Prostate gland (tissue), 2 donors: ENCODE results near the gene GNG4. TPM values are rescaled to one million over a fixed set of nuclear protein-coding genes. Genes with fewer than 3 reads are reported as not detected.

Source experiments
- DNase-seq: peaks from one replicate; pipeline ENCODE4 v3.0.0-alpha.2; 2019; ENCODE audit warnings: low spot score
- H3K27ac ChIP-seq, 2 donors: fragments of 200-600 bp; sonication (generic); 2 replicates each; pipeline ENCODE4 v1.5.1; 2017 to 2019
- H3K27me3 ChIP-seq: fragments of 200-600 bp; sonication (generic); replicated peaks from 2 replicates; pipeline ENCODE4 v1.5.1; 2019; ENCODE audit not compliant: insufficient read depth
- H3K36me3 ChIP-seq, 2 donors: fragments of 200-600 bp; sonication (generic); 1 replicate in 1 of 2; 2 replicates in 1 of 2; pipeline versions ENCODE4 v1.5.1 to v1.8.1; 2017 to 2019
- H3K4me1 ChIP-seq: fragments of 200-600 bp; sonication (generic); replicated peaks from 2 replicates; pipeline ENCODE4 v1.5.1; 2019
- H3K4me3 ChIP-seq, 2 donors: fragments of 200-600 bp; sonication (generic); 2 replicates each; pipeline ENCODE4 v1.5.1; 2017 to 2019
- H3K9me3 ChIP-seq: fragments of 200-600 bp; sonication (generic); 2 replicates; pipeline ENCODE4 v1.5.1; 2017
- POLR2A ChIP-seq: fragments of 450-650 bp; IDR thresholded peaks from one replicate; pipeline ENCODE4 v1.6.1; 2016; ENCODE audit warnings: antibody characterized with exemption, mild to moderate bottlenecking
- POLR2AphosphoS5 ChIP-seq: sonication (generic); formaldehyde crosslinking; IDR thresholded peaks from one replicate; pipeline ENCODE4 v1.6.1; 2017; ENCODE audit warnings: antibody characterized with exemption
- WGBS: methylation state at CpG from one replicate; pipeline ENCODE4 v1.1.5; 2018; 5-methylcytosine and 5-hydroxymethylcytosine counted together
- intact Hi-C: fragments of 100-400 bp; cut with DNase I; formaldehyde crosslinking; loops from one replicate; pipeline ENCODE4 v1.14.2; 2022
- total RNA-seq, 2 donors: library from RNA; depleted of rRNA; stranded (reverse); fragments of >200 nt; gene quantifications; one replicate each; pipeline ENCODE4 v1.1.0, GENCODE V29; 2016
- TF ChIP-seq, protein P1 (sequence below), 4 experiments: fragments of 200-600 bp in 2 of 4; fragments of 450-650 bp in 2 of 4; sonication (generic) in 2 of 4; IDR thresholded peaks; 1 replicate in 3 of 4; 2 replicates in 1 of 4; pipeline ENCODE4 v1.5.1; 2016 to 2019; ENCODE audit warnings: antibody characterized with exemption in 4 of 4, mild to moderate bottlenecking in 2 of 4, moderate library complexity in 2 of 4

Gene GNG4
- total RNA-seq, 2 donors from 2014 or later, result 9.4 to 47.7 TPM

DNA sequence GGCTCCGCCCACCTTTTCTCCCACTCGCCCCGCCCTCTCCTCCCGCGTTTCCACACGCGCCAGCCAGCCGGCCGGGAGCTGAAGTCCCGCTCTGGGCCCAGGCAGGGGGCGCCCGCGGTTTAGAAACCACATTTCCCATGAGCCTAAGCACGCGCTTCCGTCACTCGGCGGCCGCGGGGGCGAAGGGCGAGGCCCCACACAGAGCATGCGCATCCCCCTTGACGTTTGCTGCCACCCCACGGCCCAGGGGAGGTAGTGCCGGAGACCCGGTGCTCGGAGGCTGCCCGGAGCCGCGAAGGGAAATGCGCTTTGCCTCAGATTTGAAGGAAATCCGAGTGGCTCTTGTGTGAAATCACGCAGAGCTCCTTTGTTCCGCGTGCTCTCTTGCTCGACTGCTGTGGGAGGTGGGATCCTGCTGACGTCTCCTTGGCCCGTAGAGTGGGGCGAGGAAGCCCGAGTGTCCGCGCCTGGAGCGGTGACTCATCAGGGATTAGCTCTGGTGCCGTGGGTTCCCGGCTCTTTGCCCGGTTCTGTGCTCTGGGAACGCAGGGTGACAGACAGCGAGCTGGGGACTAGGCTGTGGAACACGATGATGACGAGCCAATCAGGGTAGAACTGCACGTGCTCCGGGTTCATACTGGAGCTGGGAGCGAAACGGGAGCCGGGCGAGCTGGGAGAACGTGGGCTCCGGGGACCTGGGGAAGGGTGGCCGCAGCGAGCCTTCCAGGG is 144.9 kb downstream of the GNG4 start:
- TF ChIP-seq POLR2AphosphoS5, result peak; percentile 97
- TF ChIP-seq, protein P1, sequence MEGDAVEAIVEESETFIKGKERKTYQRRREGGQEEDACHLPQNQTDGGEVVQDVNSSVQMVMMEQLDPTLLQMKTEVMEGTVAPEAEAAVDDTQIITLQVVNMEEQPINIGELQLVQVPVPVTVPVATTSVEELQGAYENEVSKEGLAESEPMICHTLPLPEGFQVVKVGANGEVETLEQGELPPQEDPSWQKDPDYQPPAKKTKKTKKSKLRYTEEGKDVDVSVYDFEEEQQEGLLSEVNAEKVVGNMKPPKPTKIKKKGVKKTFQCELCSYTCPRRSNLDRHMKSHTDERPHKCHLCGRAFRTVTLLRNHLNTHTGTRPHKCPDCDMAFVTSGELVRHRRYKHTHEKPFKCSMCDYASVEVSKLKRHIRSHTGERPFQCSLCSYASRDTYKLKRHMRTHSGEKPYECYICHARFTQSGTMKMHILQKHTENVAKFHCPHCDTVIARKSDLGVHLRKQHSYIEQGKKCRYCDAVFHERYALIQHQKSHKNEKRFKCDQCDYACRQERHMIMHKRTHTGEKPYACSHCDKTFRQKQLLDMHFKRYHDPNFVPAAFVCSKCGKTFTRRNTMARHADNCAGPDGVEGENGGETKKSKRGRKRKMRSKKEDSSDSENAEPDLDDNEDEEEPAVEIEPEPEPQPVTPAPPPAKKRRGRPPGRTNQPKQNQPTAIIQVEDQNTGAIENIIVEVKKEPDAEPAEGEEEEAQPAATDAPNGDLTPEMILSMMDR (IDR thresholded peaks at IDR 0.05), result peak; percentile 90 to 99 (median 96)
- peak; percentile 6 for TF ChIP-seq POLR2A
- no peaks in the 10 kb centered on the region for H3K36me3 ChIP-seq
- peak; percentile 99 for DNase-seq
- no peaks in the 10 kb centered on the region for H3K27me3 ChIP-seq
- H3K4me1 ChIP-seq, result no peaks in the 10 kb centered on the region
- peak overlapping the region; percentile 67 to 88 for H3K4me3 ChIP-seq
- no peaks in the 10 kb centered on the region for H3K9me3 ChIP-seq
- intact Hi-C loops, result loop anchor here (2.0 to 10.0 kb wide), 3 partner anchors 176 to 900 kb away; partner anchors contain the start of genes ARID4B, GGPS1 and LYST
- under 1% methylated on average over 61 of the region's 61 CpGs for WGBS
- H3K27ac ChIP-seq, result peak overlapping the region; percentile 98

DNA sequence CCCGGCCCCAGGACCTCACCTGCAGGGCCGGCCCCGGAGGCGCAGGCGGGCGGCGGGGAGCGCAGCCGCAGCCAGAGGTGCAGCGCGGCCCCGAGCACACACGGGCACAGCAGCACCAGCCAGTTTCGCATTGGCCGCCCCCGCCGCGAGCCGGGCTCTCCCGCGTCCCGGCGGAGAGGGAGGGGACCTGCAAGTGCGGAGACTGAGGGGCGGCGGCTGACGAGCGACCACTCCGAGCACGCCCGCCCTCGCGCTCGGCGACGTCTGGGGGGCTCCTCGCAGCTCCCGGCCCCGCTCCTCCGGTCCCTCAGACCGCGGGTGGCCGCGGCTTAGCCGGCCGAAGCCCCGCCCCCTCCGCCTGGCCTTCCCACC is 145.5 kb downstream of the GNG4 start, which contains the start of gene B3GALNT2:
Gene B3GALNT2, minus strand, starts transcription at position 331 of the 372 bp plus-strand sequence. Its CDS starts 200 bp downstream, at position 131.
- H3K36me3 ChIP-seq, result no peaks in the 10 kb centered on the region
- TF ChIP-seq POLR2A, result peak; percentile 95
- TF ChIP-seq, protein P1 (IDR thresholded peaks at IDR 0.05), result no peak
- H3K27me3 ChIP-seq, result no peaks in the 10 kb centered on the region
- H3K27ac ChIP-seq, result peak within 1 kb of the TSS; percentile 98
- no peaks in the 10 kb centered on the region for H3K9me3 ChIP-seq
- no peaks in the 10 kb centered on the region for H3K4me1 ChIP-seq
- intact Hi-C loops, result loop anchor here (2.0 to 10.0 kb wide), 3 partner anchors 175 to 899 kb away; partner anchors contain the start of genes ARID4B, GGPS1 and LYST
- peak within 1 kb of the TSS; percentile 67 to 88 for H3K4me3 ChIP-seq
- no peak for DNase-seq
- WGBS, result 2% methylated on average over 40 of the region's 48 CpGs

DNA sequence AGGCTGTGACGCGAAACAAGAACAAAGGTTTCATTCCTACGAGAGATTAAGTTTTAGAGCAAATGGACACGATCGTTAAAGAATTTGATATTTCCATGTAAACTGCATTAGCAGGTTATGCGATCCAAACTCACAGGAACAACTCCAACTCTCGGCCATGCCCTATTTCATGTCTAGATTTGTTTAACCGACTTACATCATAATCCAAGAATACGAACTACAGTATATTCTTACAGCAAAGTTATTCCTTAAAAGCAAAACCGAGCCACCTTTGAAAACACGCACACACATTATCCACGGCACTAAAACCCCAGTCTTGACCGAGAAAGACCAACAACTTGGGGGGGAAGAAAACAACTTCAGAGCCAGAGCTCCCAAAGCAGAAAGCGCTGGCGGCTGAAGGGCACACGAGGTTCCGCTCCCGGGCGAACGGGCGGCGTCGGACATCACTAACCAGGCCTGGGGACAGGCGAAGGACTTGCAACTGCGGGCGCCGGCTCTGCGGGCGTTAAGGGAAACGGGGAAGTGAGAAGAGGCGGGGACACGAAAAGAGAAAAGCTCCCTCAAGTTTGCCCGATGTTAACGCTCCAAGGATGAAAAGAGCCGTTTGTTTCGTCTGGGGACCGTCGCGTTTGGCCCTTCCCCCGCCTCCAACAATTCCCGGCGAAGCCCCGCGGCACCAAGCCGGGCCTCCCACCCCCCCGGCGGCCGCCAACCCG is 146.0 kb downstream of the GNG4 start:
- H3K27ac ChIP-seq, result peak overlapping the region; percentile 98
- intact Hi-C loops, result loop anchor here (2.0 to 10.0 kb wide), 3 partner anchors 175 to 899 kb away; partner anchors contain the start of genes ARID4B, GGPS1 and LYST
- DNase-seq, result peak; percentile 51
- TF ChIP-seq POLR2A, result no peak
- TF ChIP-seq POLR2AphosphoS5, result peak; percentile 33
- H3K36me3 ChIP-seq, result no peaks in the 10 kb centered on the region
- no peaks in the 10 kb centered on the region for H3K9me3 ChIP-seq
- H3K27me3 ChIP-seq, result no peaks in the 10 kb centered on the region
- H3K4me3 ChIP-seq, result peak overlapping the region; percentile 67 to 88
- no peaks in the 10 kb centered on the region for H3K4me1 ChIP-seq
- WGBS, result under 1% methylated on average over 49 of the region's 49 CpGs

GRCh38 chr1:235502601-235503402 is 146.8 kb downstream of the GNG4 start:
- Histone ChIP-seq H3K9me3 (no peaks in the 10 kb centered on the region), H3K27ac (peak overlapping the region; percentile 98), H3K36me3 (no peaks in the 10 kb centered on the region), H3K27me3 (no peaks in the 10 kb centered on the region), H3K4me3 (peak overlapping the region; percentile 67 to 88), H3K4me1 (no peaks in the 10 kb centered on the region)
- DNase-seq, result no peak
- peak; percentile 15 for TF ChIP-seq POLR2AphosphoS5
- TF ChIP-seq, protein P1 (IDR thresholded peaks at IDR 0.05), result no peak
- intact Hi-C loops, result loop anchor here (10.0 kb wide), 2 partner anchors 362 to 898 kb away; partner anchors contain the start of gene LYST
- WGBS, result 8% methylated on average over 5 of the region's 5 CpGs
